K562 (cell line): ENCODE results near the gene SAT1. TPM values are rescaled to one million over a fixed set of nuclear protein-coding genes. Genes with fewer than 3 reads are reported as not detected.

ENCODE experiments used
- ADNP ChIP-seq: fragments of 200-800 bp; sonication (Bioruptor generic); IDR thresholded peaks from 2 replicates; pipeline ENCODE4 v1.6.1; 2016; ENCODE audit warnings: missing genetic modification characterization, missing compliant biosample characterization
- ARNT ChIP-seq, 2 experiments: fragments of 450-650 bp; IDR thresholded peaks; 2 replicates each; pipeline ENCODE4 v1.6.1; 2016; ENCODE audit warnings: mild to moderate bottlenecking in 1 of 2
- DDX20 ChIP-seq: fragments of 450-650 bp; IDR thresholded peaks from 2 replicates; pipeline ENCODE4 v1.6.1; 2016; ENCODE audit warnings: missing genetic modification characterization, low read depth, mild to moderate bottlenecking, missing compliant biosample characterization, moderate library complexity
- ETV5 ChIP-seq: sonication (generic); formaldehyde crosslinking; IDR thresholded peaks from 2 replicates; pipeline ENCODE4 v1.4.0; 2020; ENCODE audit warnings: low read depth, mild to moderate bottlenecking, missing genetic modification reagents
- HLTF ChIP-seq: fragments of 450-650 bp; IDR thresholded peaks from 2 replicates; pipeline ENCODE4 v1.6.1; 2016
- L3MBTL2 ChIP-seq: fragments of 450-650 bp; IDR thresholded peaks from 2 replicates; pipeline ENCODE4 v1.6.1; 2016; ENCODE audit warnings: mild to moderate bottlenecking, moderate library complexity
- LEF1 ChIP-seq: fragments of 450-650 bp; IDR thresholded peaks from 2 replicates; pipeline ENCODE4 v1.6.1; 2016; ENCODE audit warnings: mild to moderate bottlenecking
- MAFG ChIP-seq: fragments of 450-650 bp; conservative IDR thresholded peaks from 2 replicates; pipeline ENCODE4 v1.6.1; 2016; ENCODE audit warnings: missing genetic modification characterization, missing compliant biosample characterization
- NFRKB ChIP-seq: fragments of 450-650 bp; IDR thresholded peaks from 2 replicates; pipeline ENCODE4 v1.6.1; 2016; ENCODE audit warnings: low read depth
- NR2C2 ChIP-seq, 2 experiments: fragments of 200-800 bp in 1 of 2; sonication (Bioruptor generic) in 1 of 2; sonication (generic) in 1 of 2; formaldehyde crosslinking in 1 of 2; IDR thresholded peaks; 2 replicates each; pipeline versions ENCODE4 v1.6.1 to v1.8.0; 2016 to 2022; ENCODE audit warnings: mild to moderate bottlenecking in 1 of 2, missing compliant biosample characterization in 1 of 2, missing genetic modification characterization in 1 of 2, missing genetic modification reagents in 1 of 2
- SLC30A9 ChIP-seq: fragments of 250-450 bp; sonication (Bioruptor Pico); IDR thresholded peaks from 2 replicates; pipeline ENCODE4 v1.8.0; 2022; ENCODE audit warnings: mild to moderate bottlenecking, moderate library complexity
- TAF15 ChIP-seq: fragments of 200-400 bp; formaldehyde crosslinking; IDR thresholded peaks from 2 replicates; pipeline ENCODE4 v1.6.1; 2017; ENCODE audit warnings: mild to moderate bottlenecking, low read depth, low read length, moderate library complexity
- ZNF175 ChIP-seq: fragments of 200-800 bp; sonication (Bioruptor generic); IDR thresholded peaks from 2 replicates; pipeline ENCODE4 v1.6.1; 2016; ENCODE audit warnings: low read depth, mild to moderate bottlenecking, missing genetic modification characterization, missing compliant biosample characterization
- ZNF253 ChIP-seq: fragments of 250-450 bp; sonication (Bioruptor Pico); conservative IDR thresholded peaks from 2 replicates; pipeline ENCODE4 v1.6.1; 2021; ENCODE audit warnings: mild to moderate bottlenecking
- ZNF589 ChIP-seq: fragments of 200-800 bp; sonication (Bioruptor generic); IDR thresholded peaks from 2 replicates; pipeline ENCODE4 v1.6.1; 2016; ENCODE audit warnings: low read depth, missing genetic modification characterization, missing compliant biosample characterization
- polyA plus RNA-seq, 8 experiments: library from polyadenylated mRNA; depleted of rRNA in 4 of 8; stranded (reverse) in 5 of 8; unstranded in 3 of 8; fragments of >200 nt; fragmentation: Nextera tagmentation in 2 of 8; fragmentation: Illumina TruSeq in 1 of 8; extraction: Ambion mirVana in 2 of 8; extraction: Trizol in 1 of 8; gene quantifications; 2 replicates each; pipeline versions ENCODE4 v1.2.1 to v1.2.3, GENCODE V29; 2011 to 2014; ENCODE audit warnings: inconsistent platforms in 1 of 8, missing spikeins in 1 of 8
- total RNA-seq, 7 experiments: library from RNA; depleted of rRNA in 6 of 7; stranded (reverse); fragments of >200 nt in 6 of 7; fragmentation: Illumina TruSeq in 2 of 7; extraction: Trizol in 2 of 7; gene quantifications; 2 replicates each; pipeline versions ENCODE4 v1.2.1 to v1.2.3, GENCODE V29; 2011 to 2021; ENCODE audit warnings: low replicate concordance in 1 of 7
- TF ChIP-seq, protein P1 (sequence below), 2 experiments: IDR thresholded peaks in 1 of 2; conservative IDR thresholded peaks in 1 of 2; 2 replicates each; pipeline ENCODE4 v1.6.1; 2016; ENCODE audit warnings: low read depth in 2 of 2, mild to moderate bottlenecking in 1 of 2, missing compliant biosample characterization in 1 of 2, missing genetic modification characterization in 1 of 2, moderate library complexity in 1 of 2
- TF ChIP-seq, protein P2 (sequence below): fragments of 450-650 bp; formaldehyde crosslinking; IDR thresholded peaks from 2 replicates; pipeline ENCODE4 v1.4.0; 2022; ENCODE audit warnings: mild to moderate bottlenecking, moderate library complexity
- TF ChIP-seq, protein P3 (sequence below): sonication (generic); formaldehyde crosslinking; IDR thresholded peaks from 2 replicates; pipeline ENCODE4 v1.8.0; 2022; ENCODE audit warnings: mild to moderate bottlenecking, missing genetic modification reagents, borderline replicate concordance
- TF ChIP-seq, protein P4 (sequence below): fragments of 200-800 bp; sonication (Bioruptor generic); IDR thresholded peaks from 2 replicates; pipeline ENCODE4 v1.6.1; 2017; ENCODE audit warnings: missing genetic modification characterization, missing compliant biosample characterization

The SAT1 gene
- total and polyA plus RNA-seq, 9 of the 15 experiments (the other 6 are each of a cell fraction or from before 2014, with no cell fraction given), result 47.4 to 194 (median 74.1) TPM

DNA sequence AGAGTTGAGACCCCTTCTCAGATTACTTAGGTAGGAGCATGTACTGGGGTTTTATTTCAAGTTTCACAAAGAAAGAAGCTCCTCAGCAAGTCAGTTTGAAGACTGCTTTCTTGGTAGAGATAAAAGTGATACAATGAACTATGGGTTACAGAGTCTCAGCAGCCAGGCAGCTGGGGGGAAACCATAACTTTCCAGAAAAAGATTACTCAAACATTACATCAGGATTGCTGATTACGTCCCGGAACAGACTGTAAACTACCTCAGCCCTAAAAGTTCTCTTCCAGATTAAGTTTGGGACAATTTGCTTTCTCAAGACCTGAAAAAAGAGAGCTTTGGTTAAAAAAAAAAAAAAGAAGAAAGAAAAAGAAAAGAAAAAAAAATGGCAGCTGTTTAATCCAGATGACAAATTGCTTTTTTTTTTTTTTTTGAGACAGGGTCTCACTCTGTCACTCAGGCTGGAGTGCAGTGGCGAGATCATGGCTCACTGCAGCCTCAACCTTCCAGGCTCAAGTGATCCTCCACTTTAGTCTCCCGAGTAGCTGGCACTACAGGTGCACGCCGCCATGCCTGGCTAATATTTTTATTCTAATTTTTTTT lies 16.6 kb downstream of the SAT1 start (continued):
- TF ChIP-seq, protein P1, sequence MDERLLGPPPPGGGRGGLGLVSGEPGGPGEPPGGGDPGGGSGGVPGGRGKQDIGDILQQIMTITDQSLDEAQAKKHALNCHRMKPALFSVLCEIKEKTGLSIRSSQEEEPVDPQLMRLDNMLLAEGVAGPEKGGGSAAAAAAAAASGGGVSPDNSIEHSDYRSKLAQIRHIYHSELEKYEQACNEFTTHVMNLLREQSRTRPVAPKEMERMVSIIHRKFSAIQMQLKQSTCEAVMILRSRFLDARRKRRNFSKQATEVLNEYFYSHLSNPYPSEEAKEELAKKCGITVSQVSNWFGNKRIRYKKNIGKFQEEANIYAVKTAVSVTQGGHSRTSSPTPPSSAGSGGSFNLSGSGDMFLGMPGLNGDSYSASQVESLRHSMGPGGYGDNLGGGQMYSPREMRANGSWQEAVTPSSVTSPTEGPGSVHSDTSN (CRISPR knock-in tag; IDR thresholded peaks at IDR 0.05; ENCODE audit: low read depth), result no peak
- TF ChIP-seq, protein P1 (tag; conservative IDR thresholded peaks at IDR 0.05; ENCODE audit: low read depth), result peak; percentile 79
- TF ChIP-seq, protein P2, sequence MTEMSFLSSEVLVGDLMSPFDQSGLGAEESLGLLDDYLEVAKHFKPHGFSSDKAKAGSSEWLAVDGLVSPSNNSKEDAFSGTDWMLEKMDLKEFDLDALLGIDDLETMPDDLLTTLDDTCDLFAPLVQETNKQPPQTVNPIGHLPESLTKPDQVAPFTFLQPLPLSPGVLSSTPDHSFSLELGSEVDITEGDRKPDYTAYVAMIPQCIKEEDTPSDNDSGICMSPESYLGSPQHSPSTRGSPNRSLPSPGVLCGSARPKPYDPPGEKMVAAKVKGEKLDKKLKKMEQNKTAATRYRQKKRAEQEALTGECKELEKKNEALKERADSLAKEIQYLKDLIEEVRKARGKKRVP (CRISPR knock-in tag), result peak; percentile 73
- TF ChIP-seq ADNP (peak; percentile 19; the same call in 1 of the 2 replicates), DDX20 (tag) (0 out of 2 replicates have a peak, but pooled peaks have one; percentile 30), LEF1 (0 out of 2 replicates have a peak, but pooled peaks have one; percentile 25), NR2C2 (CRISPR knock-in tag; IDR thresholded peaks at IDR 0.05) (no peak), NR2C2 (tag; IDR thresholded peaks at IDR 0.05) (peak; percentile 35; the same call in 1 of the 2 replicates), HLTF (no peak), L3MBTL2 (peak; percentile 16; the same call in 1 of the 2 replicates), ZNF253 (CRISPR knock-in tag) (no peak), ZNF589 (CRISPR knock-in tag) (0 out of 2 replicates have a peak, but pooled peaks have one; percentile 16), MAFG (tag) (no peak), ARNT (IDR thresholded peaks at IDR 0.05) (peak in 1 of 2 experiments; percentile 58; a peak in 1 of 4 replicates), SLC30A9 (no peak), ETV5 (CRISPR knock-in tag) (no peak), TAF15 (no peak), ZNF175 (CRISPR knock-in tag) (peak; percentile 56; the same call in 1 of the 2 replicates), NFRKB (no peak)
- TF ChIP-seq, protein P3, sequence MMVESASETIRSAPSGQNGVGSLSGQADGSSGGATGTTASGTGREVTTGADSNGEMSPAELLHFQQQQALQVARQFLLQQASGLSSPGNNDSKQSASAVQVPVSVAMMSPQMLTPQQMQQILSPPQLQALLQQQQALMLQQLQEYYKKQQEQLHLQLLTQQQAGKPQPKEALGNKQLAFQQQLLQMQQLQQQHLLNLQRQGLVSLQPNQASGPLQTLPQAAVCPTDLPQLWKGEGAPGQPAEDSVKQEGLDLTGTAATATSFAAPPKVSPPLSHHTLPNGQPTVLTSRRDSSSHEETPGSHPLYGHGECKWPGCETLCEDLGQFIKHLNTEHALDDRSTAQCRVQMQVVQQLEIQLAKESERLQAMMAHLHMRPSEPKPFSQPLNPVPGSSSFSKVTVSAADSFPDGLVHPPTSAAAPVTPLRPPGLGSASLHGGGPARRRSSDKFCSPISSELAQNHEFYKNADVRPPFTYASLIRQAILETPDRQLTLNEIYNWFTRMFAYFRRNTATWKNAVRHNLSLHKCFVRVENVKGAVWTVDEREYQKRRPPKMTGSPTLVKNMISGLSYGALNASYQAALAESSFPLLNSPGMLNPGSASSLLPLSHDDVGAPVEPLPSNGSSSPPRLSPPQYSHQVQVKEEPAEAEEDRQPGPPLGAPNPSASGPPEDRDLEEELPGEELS (CRISPR knock-in tag), result no peak
- TF ChIP-seq, protein P4, sequence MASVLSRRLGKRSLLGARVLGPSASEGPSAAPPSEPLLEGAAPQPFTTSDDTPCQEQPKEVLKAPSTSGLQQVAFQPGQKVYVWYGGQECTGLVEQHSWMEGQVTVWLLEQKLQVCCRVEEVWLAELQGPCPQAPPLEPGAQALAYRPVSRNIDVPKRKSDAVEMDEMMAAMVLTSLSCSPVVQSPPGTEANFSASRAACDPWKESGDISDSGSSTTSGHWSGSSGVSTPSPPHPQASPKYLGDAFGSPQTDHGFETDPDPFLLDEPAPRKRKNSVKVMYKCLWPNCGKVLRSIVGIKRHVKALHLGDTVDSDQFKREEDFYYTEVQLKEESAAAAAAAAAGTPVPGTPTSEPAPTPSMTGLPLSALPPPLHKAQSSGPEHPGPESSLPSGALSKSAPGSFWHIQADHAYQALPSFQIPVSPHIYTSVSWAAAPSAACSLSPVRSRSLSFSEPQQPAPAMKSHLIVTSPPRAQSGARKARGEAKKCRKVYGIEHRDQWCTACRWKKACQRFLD, result peak; percentile 20; the same call in 1 of the 2 replicates
